ENCODE data around the gene NRXN2.

NRXN2 gene

GRCh38 chr11:64723117-64723906 is at the start of gene NRXN2:
Gene NRXN2 (minus strand): TSS chr11:64723197. CDS start chr11:64713699, 9,498 bp downstream.
- DNase-seq (ENCODE audit: low spot score): peak; percentile 87
- peaks cover 17% of the 10 kb centered on the region for H3K36me3 Mint-ChIP-seq (ENCODE audit: low read depth)
- no peaks in the 10 kb centered on the region for H3K9me3 Mint-ChIP-seq
- H3K4me3 Mint-ChIP-seq: peak within 1 kb of the TSS; percentile 65
- H3K27ac Mint-ChIP-seq: peak within 1 kb of the TSS; percentile 41
- H3K27me3 Mint-ChIP-seq (ENCODE audit: low read depth): peaks cover 38% of the 10 kb centered on the region
- peaks cover 13% of the 10 kb centered on the region for H3K4me1 Mint-ChIP-seq (ENCODE audit: low read depth)

GRCh38 chr11:64772303-64773018 is 49.5 kb upstream of the NRXN2 start:
- peak overlapping the region; percentile 75 for H3K27ac Mint-ChIP-seq
- no peaks in the 10 kb centered on the region for H3K9me3 Mint-ChIP-seq
- no peak for DNase-seq (ENCODE audit: low spot score)
- no peaks in the 10 kb centered on the region for H3K27me3 Mint-ChIP-seq (ENCODE audit: low read depth)
- peak overlapping the region; percentile 67 for H3K4me3 Mint-ChIP-seq
- peaks cover 71% of the 10 kb centered on the region for H3K4me1 Mint-ChIP-seq (ENCODE audit: low read depth)
- H3K36me3 Mint-ChIP-seq (ENCODE audit: low read depth): peaks cover 94% of the 10 kb centered on the region

- peak overlapping the region; percentile 67 for H3K4me3 Mint-ChIP-seq
- no peaks in the 10 kb centered on the region for H3K27me3 Mint-ChIP-seq (ENCODE audit: low read depth)
- H3K4me1 Mint-ChIP-seq (ENCODE audit: low read depth): peaks cover 71% of the 10 kb centered on the region
- no peak for DNase-seq (ENCODE audit: low spot score)
- H3K27ac Mint-ChIP-seq: peak overlapping the region; percentile 75
- peaks cover 94% of the 10 kb centered on the region for H3K36me3 Mint-ChIP-seq (ENCODE audit: low read depth)
- H3K9me3 Mint-ChIP-seq: no peaks in the 10 kb centered on the region
Measured at GRCh38 chr11:64771861-64772260, 48.9 kb upstream of the NRXN2 start.

- DNase-seq (ENCODE audit: low spot score): no peak
- Mint-ChIP-seq H3K27ac (peak overlapping the region; percentile 38), H3K27me3 (ENCODE audit: low read depth) (no peaks in the 10 kb centered on the region), H3K4me1 (ENCODE audit: low read depth) (peaks cover 62% of the 10 kb centered on the region), H3K9me3 (no peaks in the 10 kb centered on the region), H3K36me3 (ENCODE audit: low read depth) (peaks cover 91% of the 10 kb centered on the region), H3K4me3 (no peak overlapping the region)
Measured at GRCh38 chr11:64770120-64770519, 47.1 kb upstream of the NRXN2 start.

GRCh38 chr11:64769283-64769682 is 46.3 kb upstream of the NRXN2 start:
- peaks cover 63% of the 10 kb centered on the region for H3K4me1 Mint-ChIP-seq (ENCODE audit: low read depth)
- DNase-seq (ENCODE audit: low spot score): no peak
- H3K9me3 Mint-ChIP-seq: no peaks in the 10 kb centered on the region
- no peaks in the 10 kb centered on the region for H3K27me3 Mint-ChIP-seq (ENCODE audit: low read depth)
- H3K36me3 Mint-ChIP-seq (ENCODE audit: low read depth): peaks cover 91% of the 10 kb centered on the region
- peak overlapping the region; percentile 4 for H3K27ac Mint-ChIP-seq
- H3K4me3 Mint-ChIP-seq: no peak overlapping the region

- H3K36me3 Mint-ChIP-seq (ENCODE audit: low read depth): peaks cover 92% of the 10 kb centered on the region
- peak overlapping the region; percentile 10 for H3K27ac Mint-ChIP-seq
- H3K9me3 Mint-ChIP-seq: no peaks in the 10 kb centered on the region
- no peak for DNase-seq (ENCODE audit: low spot score)
- peaks cover 66% of the 10 kb centered on the region for H3K4me1 Mint-ChIP-seq (ENCODE audit: low read depth)
- no peak overlapping the region for H3K4me3 Mint-ChIP-seq
- no peaks in the 10 kb centered on the region for H3K27me3 Mint-ChIP-seq (ENCODE audit: low read depth)
Measured at GRCh38 chr11:64768300-64768694, 45.3 kb upstream of the NRXN2 start.

- Mint-ChIP-seq H3K4me3 (peak overlapping the region; percentile 51), H3K27me3 (ENCODE audit: low read depth) (no peaks in the 10 kb centered on the region), H3K27ac (peak overlapping the region; percentile 74)
Measured at GRCh38 chr11:64767344-64768299, 44.6 kb upstream of the NRXN2 start.

GRCh38 chr11:64766881-64767280 is 43.9 kb upstream of the NRXN2 start:
- H3K4me1 Mint-ChIP-seq (ENCODE audit: low read depth): peaks cover 66% of the 10 kb centered on the region
- H3K9me3 Mint-ChIP-seq: no peaks in the 10 kb centered on the region
- no peak overlapping the region for H3K4me3 Mint-ChIP-seq
- peaks cover 91% of the 10 kb centered on the region for H3K36me3 Mint-ChIP-seq (ENCODE audit: low read depth)
- DNase-seq (ENCODE audit: low spot score): no peak
- H3K27ac Mint-ChIP-seq: no peak overlapping the region
- no peaks in the 10 kb centered on the region for H3K27me3 Mint-ChIP-seq (ENCODE audit: low read depth)

More at GRCh38 chr11:64767344-64768299, 44.6 kb upstream of the NRXN2 start:
- Mint-ChIP-seq H3K4me1 (ENCODE audit: low read depth) (peaks cover 66% of the 10 kb centered on the region), H3K36me3 (ENCODE audit: low read depth) (peaks cover 92% of the 10 kb centered on the region), H3K9me3 (no peaks in the 10 kb centered on the region)
- peak; percentile 65 for DNase-seq (ENCODE audit: low spot score)

- no peaks in the 10 kb centered on the region for H3K27me3 Mint-ChIP-seq (ENCODE audit: low read depth)
- H3K4me3 Mint-ChIP-seq: peak overlapping the region; percentile 85
- peaks cover 66% of the 10 kb centered on the region for H3K4me1 Mint-ChIP-seq (ENCODE audit: low read depth)
- H3K27ac Mint-ChIP-seq: peak overlapping the region; percentile 96
- no peaks in the 10 kb centered on the region for H3K9me3 Mint-ChIP-seq
- DNase-seq (ENCODE audit: low spot score): no peak
- H3K36me3 Mint-ChIP-seq (ENCODE audit: low read depth): peaks cover 84% of the 10 kb centered on the region
Measured at GRCh38 chr11:64765851-64766665, 43.1 kb upstream of the NRXN2 start.

GRCh38 chr11:64765291-64765850 is 42.4 kb upstream of the NRXN2 start:
- H3K4me3 Mint-ChIP-seq: peak overlapping the region; percentile 85
- H3K9me3 Mint-ChIP-seq: no peaks in the 10 kb centered on the region
- H3K36me3 Mint-ChIP-seq (ENCODE audit: low read depth): peaks cover 82% of the 10 kb centered on the region
- DNase-seq (ENCODE audit: low spot score): no peak
- peaks cover 71% of the 10 kb centered on the region for H3K4me1 Mint-ChIP-seq (ENCODE audit: low read depth)
- no peaks in the 10 kb centered on the region for H3K27me3 Mint-ChIP-seq (ENCODE audit: low read depth)
- H3K27ac Mint-ChIP-seq: peak overlapping the region; percentile 96

- Mint-ChIP-seq H3K4me1 (ENCODE audit: low read depth) (peaks cover 73% of the 10 kb centered on the region), H3K9me3 (no peaks in the 10 kb centered on the region), H3K4me3 (peak overlapping the region; percentile 85), H3K27ac (peak overlapping the region; percentile 96), H3K36me3 (ENCODE audit: low read depth) (peaks cover 78% of the 10 kb centered on the region), H3K27me3 (ENCODE audit: low read depth) (no peaks in the 10 kb centered on the region)
- no peak for DNase-seq (ENCODE audit: low spot score)
Measured at GRCh38 chr11:64764753-64765152, 41.8 kb upstream of the NRXN2 start.

- Mint-ChIP-seq H3K9me3 (no peaks in the 10 kb centered on the region), H3K27ac (peak overlapping the region; percentile 96), H3K27me3 (ENCODE audit: low read depth) (no peaks in the 10 kb centered on the region), H3K4me1 (ENCODE audit: low read depth) (peaks cover 67% of the 10 kb centered on the region), H3K36me3 (ENCODE audit: low read depth) (peaks cover 72% of the 10 kb centered on the region), H3K4me3 (peak overlapping the region; percentile 85)
- no peak for DNase-seq (ENCODE audit: low spot score)
Measured at GRCh38 chr11:64764040-64764611, 41.1 kb upstream of the NRXN2 start.

Measured in T-helper 2 cell treated with Interferon-gamma antibody and Interleukin-4, amounts not matched to agents 5 μg/mL and 100 μg/mL, for 36 hours (primary cell).